ENCODE data around the gene SOBP.

The SOBP gene

GRCh38 chr6:107590378-107590777 lies 100.5 kb downstream of the SOBP start:
- no peak for DNase-seq

- no peak for DNase-seq
Observed at GRCh38 chr6:107591346-107591745, 101.4 kb downstream of the SOBP start.

- DNase-seq: no peak
Observed at GRCh38 chr6:107592806-107593205, 102.9 kb downstream of the SOBP start.

- DNase-seq: no peak
Observed at GRCh38 chr6:107594736-107595135, 104.8 kb downstream of the SOBP start.

- no peak for DNase-seq
Observed at GRCh38 chr6:107598091-107598490, 108.2 kb downstream of the SOBP start.

GRCh38 chr6:107599043-107599442 lies 109.1 kb downstream of the SOBP start:
- no peak for DNase-seq

GRCh38 chr6:107600121-107600520 lies 110.2 kb downstream of the SOBP start:
- DNase-seq: no peak

GRCh38 chr6:107600936-107601335 lies 111.0 kb downstream of the SOBP start:
- peak in 1 of 2 experiments; percentile 32 for DNase-seq

- DNase-seq: no peak
Observed at GRCh38 chr6:107601406-107601805, 111.5 kb downstream of the SOBP start.

GRCh38 chr6:107602321-107603005 lies 112.5 kb downstream of the SOBP start:
- DNase-seq: no peak

- DNase-seq: no peak
Observed at GRCh38 chr6:107603006-107603370, 113.1 kb downstream of the SOBP start.

- DNase-seq: no peak
Observed at GRCh38 chr6:107604549-107604948, 114.6 kb downstream of the SOBP start.

GRCh38 chr6:107606407-107606806 lies 116.5 kb downstream of the SOBP start:
- DNase-seq: no peak

- DNase-seq: no peak
Observed at GRCh38 chr6:107607116-107607515, 117.2 kb downstream of the SOBP start.

- DNase-seq: no peak
Observed at GRCh38 chr6:107611094-107611810, 121.3 kb downstream of the SOBP start.

GRCh38 chr6:107612762-107613415 lies 123.0 kb downstream of the SOBP start:
- no peak for DNase-seq

GRCh38 chr6:107613651-107614379 lies 123.9 kb downstream of the SOBP start:
- no peak for DNase-seq

- no peak for DNase-seq
Observed at GRCh38 chr6:107614828-107615227, 124.9 kb downstream of the SOBP start.

- no peak for DNase-seq
Observed at GRCh38 chr6:107616775-107617174, 126.9 kb downstream of the SOBP start.

- DNase-seq: no peak
Observed at GRCh38 chr6:107617341-107617932, 127.5 kb downstream of the SOBP start.

- no peak for DNase-seq
Observed at GRCh38 chr6:107618672-107619071, 128.8 kb downstream of the SOBP start.

GRCh38 chr6:107620732-107621131 lies 130.8 kb downstream of the SOBP start:
- DNase-seq: no peak

Measured in NCI-H446 (cell line).